Vagina (tissue), 2 donors: ENCODE measurements around the gene FAM209A.

ENCODE experiments used
- CTCF ChIP-seq, 3 experiments: fragments of 450-650 bp in 2 of 3; fragments of 200-600 bp in 1 of 3; sonication (generic) in 1 of 3; IDR thresholded peaks; one replicate each; pipeline ENCODE4 v1.5.1; 2017 to 2019; ENCODE audit warnings: antibody characterized with exemption in 3 of 3, mild to moderate bottlenecking in 2 of 3, moderate library complexity in 2 of 3
- POLR2A ChIP-seq, 2 donors: fragments of 450-650 bp; IDR thresholded peaks; one replicate each; pipeline ENCODE4 v1.6.1; 2017; ENCODE audit warnings: antibody characterized with exemption in 2 of 2, mild to moderate bottlenecking in 2 of 2, moderate library complexity in 2 of 2
- POLR2AphosphoS5 ChIP-seq, 2 donors: sonication (generic); formaldehyde crosslinking; IDR thresholded peaks; one replicate each; pipeline ENCODE4 v1.9.0; 2017; ENCODE audit warnings: antibody characterized with exemption in 2 of 2, mild to moderate bottlenecking in 2 of 2, low read depth in 1 of 2; ENCODE audit not compliant: insufficient read depth in 1 of 2

GRCh38 chr20:56511926-56512325 is 12.6 kb upstream of the FAM209A start:
- TF ChIP-seq CTCF (IDR thresholded peaks at IDR 0.05) (no peak), POLR2A (IDR thresholded peaks at IDR 0.05) (no peak), POLR2AphosphoS5 (IDR thresholded peaks at IDR 0.05; ENCODE audit: insufficient read depth in 1 of 2, low read depth in 1 of 2) (no peak)
